Vagina (tissue), 2 donors: ENCODE results near the gene ZNF184. TPM values are rescaled to one million over a fixed set of nuclear protein-coding genes. Genes with fewer than 3 reads are reported as not detected.
A peak's percentile ranks its signal among the peaks of the same experiment; 100 is the strongest.

ENCODE experiments used
- DNase-seq, 2 donors: peaks; one replicate each; pipeline ENCODE4 v3.0.0-alpha.2; 2017; ENCODE audit errors: extremely low spot score in 2 of 2
- H3K27ac ChIP-seq: fragments of 200-600 bp; sonication (generic); one replicate; pipeline ENCODE4 v1.5.1; 2019
- H3K27me3 ChIP-seq: fragments of 200-600 bp; sonication (generic); one replicate; pipeline ENCODE4 v1.5.1; 2019
- H3K36me3 ChIP-seq, 2 donors: fragments of 200-600 bp; sonication (generic); one replicate each; pipeline ENCODE4 v1.5.1; 2017 to 2019
- H3K4me1 ChIP-seq: fragments of 200-600 bp; sonication (generic); one replicate; pipeline ENCODE4 v1.5.1; 2019
- H3K4me3 ChIP-seq, 2 donors: fragments of 200-600 bp; sonication (generic); 1 replicate in 1 of 2; 2 replicates in 1 of 2; pipeline ENCODE4 v1.5.1; 2016 to 2019
- H3K9me3 ChIP-seq: fragments of 200-600 bp; sonication (generic); one replicate; pipeline ENCODE4 v1.5.1; 2019
- CTCF ChIP-seq, 3 experiments: fragments of 450-650 bp in 2 of 3; fragments of 200-600 bp in 1 of 3; sonication (generic) in 1 of 3; IDR thresholded peaks; one replicate each; pipeline ENCODE4 v1.5.1; 2017 to 2019; ENCODE audit warnings: antibody characterized with exemption in 3 of 3, mild to moderate bottlenecking in 2 of 3, moderate library complexity in 2 of 3
- POLR2A ChIP-seq, 2 donors: fragments of 450-650 bp; IDR thresholded peaks; one replicate each; pipeline ENCODE4 v1.6.1; 2017; ENCODE audit warnings: antibody characterized with exemption in 2 of 2, mild to moderate bottlenecking in 2 of 2, moderate library complexity in 2 of 2
- POLR2AphosphoS5 ChIP-seq, 2 donors: sonication (generic); formaldehyde crosslinking; IDR thresholded peaks; one replicate each; pipeline ENCODE4 v1.9.0; 2017; ENCODE audit warnings: antibody characterized with exemption in 2 of 2, mild to moderate bottlenecking in 2 of 2, low read depth in 1 of 2; ENCODE audit not compliant: insufficient read depth in 1 of 2
- intact Hi-C: fragments of 100-400 bp; cut with DNase I; formaldehyde crosslinking; loops from one replicate; pipeline ENCODE4 v1.15.1; 2023
- total RNA-seq: library from RNA; depleted of rRNA; stranded (reverse); fragments of >200 nt; gene quantifications from one replicate; pipeline ENCODE4 v1.2.3, GENCODE V29; 2016

The ZNF184 gene
- total RNA-seq, 1 donor from 2014 or later: 4.4 TPM

GRCh38 chr6:27514906-27515495 is 42.1 kb upstream of the ZNF184 start:
- TF ChIP-seq POLR2AphosphoS5 (IDR thresholded peaks at IDR 0.05; ENCODE audit: insufficient read depth in 1 of 2, low read depth in 1 of 2) (no peak), POLR2A (IDR thresholded peaks at IDR 0.05) (no peak), CTCF (IDR thresholded peaks at IDR 0.05) (no peak)
- H3K27me3 ChIP-seq: no peaks in the 10 kb centered on the region
- H3K36me3 ChIP-seq: no peaks in the 10 kb centered on the region
- no peak overlapping the region for H3K27ac ChIP-seq
- H3K4me3 ChIP-seq: peak overlapping the region in 1 of 2 donors; percentile 33
- DNase-seq: no peak
- intact Hi-C loops: no loop called here
- peaks cover 9% of the 10 kb centered on the region for H3K4me1 ChIP-seq
- no peaks in the 10 kb centered on the region for H3K9me3 ChIP-seq

GRCh38 chr6:27512525-27512924 is 39.6 kb upstream of the ZNF184 start:
- Histone ChIP-seq H3K27ac (no peak overlapping the region), H3K9me3 (no peaks in the 10 kb centered on the region), H3K4me3 (no peak overlapping the region), H3K36me3 (no peaks in the 10 kb centered on the region), H3K27me3 (no peaks in the 10 kb centered on the region), H3K4me1 (no peaks in the 10 kb centered on the region)
- intact Hi-C loops: no loop called here
- no peak for DNase-seq
- TF ChIP-seq POLR2A (IDR thresholded peaks at IDR 0.05): no peak
- TF ChIP-seq POLR2AphosphoS5 (IDR thresholded peaks at IDR 0.05; ENCODE audit: insufficient read depth in 1 of 2, low read depth in 1 of 2): no peak
- TF ChIP-seq CTCF (IDR thresholded peaks at IDR 0.05): no peak

- peaks cover 5% of the 10 kb centered on the region for H3K4me1 ChIP-seq
- no peaks in the 10 kb centered on the region for H3K36me3 ChIP-seq
- no peaks in the 10 kb centered on the region for H3K9me3 ChIP-seq
- no peak for DNase-seq
- no peak overlapping the region for H3K27ac ChIP-seq
- intact Hi-C loops: loop anchor here (10.0 kb wide), 1 partner anchor 248 kb away; no protein-coding TSS in a partner anchor
- TF ChIP-seq CTCF (IDR thresholded peaks at IDR 0.05) (no peak), POLR2A (IDR thresholded peaks at IDR 0.05) (no peak), POLR2AphosphoS5 (IDR thresholded peaks at IDR 0.05; ENCODE audit: insufficient read depth in 1 of 2, low read depth in 1 of 2) (no peak)
- H3K4me3 ChIP-seq: no peak overlapping the region
- H3K27me3 ChIP-seq: no peaks in the 10 kb centered on the region
These were observed 34.4 kb upstream of the ZNF184 start for GRCh38 chr6:27507041-27507956.

- TF ChIP-seq POLR2AphosphoS5 (IDR thresholded peaks at IDR 0.05; ENCODE audit: insufficient read depth in 1 of 2, low read depth in 1 of 2) (no peak), CTCF (IDR thresholded peaks at IDR 0.05) (no peak), POLR2A (IDR thresholded peaks at IDR 0.05) (no peak)
- no peaks in the 10 kb centered on the region for H3K9me3 ChIP-seq
- no peak for DNase-seq
- no peak overlapping the region for H3K27ac ChIP-seq
- no peaks in the 10 kb centered on the region for H3K27me3 ChIP-seq
- intact Hi-C loops: loop anchor here (10.0 kb wide), 1 partner anchor 249 kb away; no protein-coding TSS in a partner anchor
- H3K4me1 ChIP-seq: peaks cover 8% of the 10 kb centered on the region
- no peaks in the 10 kb centered on the region for H3K36me3 ChIP-seq
- no peak overlapping the region for H3K4me3 ChIP-seq
These were observed 32.5 kb upstream of the ZNF184 start for GRCh38 chr6:27505209-27506027.
